GM10847 (cell line): ENCODE measurements around the gene EVC.

Experiments
- POLR2A ChIP-seq: IDR thresholded peaks from 2 replicates; pipeline ENCODE4 v1.6.1; 2011; ENCODE audit not compliant: insufficient read length; ENCODE audit errors: extremely low read depth

The EVC gene

GRCh38 chr4:5824635-5825034 lies 113.6 kb downstream of the EVC start:
- no peak for TF ChIP-seq POLR2A

- TF ChIP-seq POLR2A: no peak
Observed at GRCh38 chr4:5825321-5826041, 114.5 kb downstream of the EVC start.

DNA sequence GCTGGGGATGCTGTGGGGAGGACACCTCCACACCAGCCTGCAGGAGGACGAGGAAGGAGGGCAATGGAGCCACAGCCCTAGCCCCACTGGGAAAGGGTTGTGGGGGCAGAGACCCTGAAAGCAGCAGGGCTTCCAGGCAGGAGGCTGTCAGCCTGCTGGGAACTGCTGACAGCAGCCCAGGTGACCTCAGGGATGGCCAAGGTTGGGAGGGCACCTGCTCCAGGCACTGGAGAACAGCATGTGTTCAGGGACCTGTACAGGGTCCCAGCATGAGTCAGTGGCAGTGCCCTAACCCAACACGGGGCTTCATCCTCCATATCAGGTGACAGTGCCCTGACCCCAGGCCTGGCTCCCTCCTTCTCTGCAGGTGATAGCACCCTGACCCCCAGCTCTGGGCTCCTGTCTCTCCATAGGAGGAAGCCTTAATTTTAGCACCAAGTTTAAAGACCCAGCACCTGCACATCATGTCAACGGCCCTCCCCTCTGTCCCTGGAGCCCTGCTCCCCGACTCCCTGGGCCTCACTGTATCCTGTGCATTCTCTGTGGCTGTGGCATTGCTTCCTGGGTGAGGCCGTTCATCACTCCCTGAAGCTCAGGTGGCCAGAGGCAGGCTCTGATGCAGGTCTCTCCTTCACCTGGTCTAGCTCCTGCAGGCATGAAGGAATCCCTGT lies 115.6 kb downstream of the EVC start:
- no peak for TF ChIP-seq POLR2A

DNA sequence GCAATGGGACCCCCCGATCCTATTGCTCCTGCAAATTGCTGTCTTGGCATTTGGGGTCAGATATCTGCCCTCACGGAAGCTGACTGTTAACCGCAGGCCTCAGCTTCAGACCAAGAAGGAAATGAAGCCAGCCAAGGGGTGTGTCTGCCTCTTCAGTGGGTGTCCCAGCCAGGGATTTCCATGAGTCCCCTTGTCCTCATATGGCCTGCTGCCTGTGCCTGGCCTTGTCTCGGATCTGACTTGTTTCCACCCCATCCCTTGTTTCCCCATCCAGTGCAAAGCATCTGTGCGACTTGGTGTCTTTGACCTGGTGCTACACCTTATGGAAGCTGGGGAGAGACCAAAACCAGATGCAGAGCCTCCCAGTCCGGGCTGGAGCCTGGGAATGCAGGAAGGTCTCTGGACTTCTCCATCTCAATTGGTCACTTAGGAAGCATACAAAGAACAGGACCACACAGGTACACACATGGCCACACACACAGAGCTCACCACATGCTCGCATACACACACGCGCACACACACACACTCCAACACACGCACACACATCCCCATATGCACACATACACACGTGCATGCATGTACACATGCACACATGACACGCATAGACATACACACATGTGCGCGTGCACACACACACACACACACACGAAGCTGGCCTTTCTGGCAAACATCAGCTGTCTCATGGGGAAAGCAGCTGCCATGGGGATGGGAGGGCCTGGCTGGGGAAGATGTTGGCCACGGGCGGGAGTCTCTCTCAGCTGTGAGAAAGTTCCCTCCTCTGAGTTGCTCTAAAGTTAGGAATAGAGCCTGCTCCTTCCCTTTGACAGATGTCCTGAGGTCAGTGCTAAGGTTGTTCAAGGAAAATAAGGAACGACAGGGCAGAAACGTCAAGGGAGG lies 116.4 kb downstream of the EVC start:
- TF ChIP-seq POLR2A: no peak

DNA sequence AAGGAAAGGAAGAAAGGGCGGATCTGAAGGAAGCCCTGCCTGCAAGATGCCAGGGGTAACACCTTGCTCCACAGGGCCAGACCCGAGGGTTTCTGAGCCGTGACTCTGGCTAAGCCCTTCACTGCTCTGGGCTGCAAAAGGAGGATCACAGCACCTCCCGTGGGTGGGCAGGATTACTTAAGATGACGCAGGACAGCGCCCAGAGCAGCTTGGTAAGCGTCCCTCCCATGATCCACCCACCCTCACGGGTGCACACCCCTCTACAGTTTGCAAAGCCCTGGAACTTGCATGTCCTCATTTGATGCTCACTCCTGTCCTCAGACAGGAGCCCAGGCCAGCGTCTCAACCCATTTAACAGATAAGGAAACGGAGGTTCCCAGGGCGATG lies 117.0 kb downstream of the EVC start:
- TF ChIP-seq POLR2A: no peak

DNA sequence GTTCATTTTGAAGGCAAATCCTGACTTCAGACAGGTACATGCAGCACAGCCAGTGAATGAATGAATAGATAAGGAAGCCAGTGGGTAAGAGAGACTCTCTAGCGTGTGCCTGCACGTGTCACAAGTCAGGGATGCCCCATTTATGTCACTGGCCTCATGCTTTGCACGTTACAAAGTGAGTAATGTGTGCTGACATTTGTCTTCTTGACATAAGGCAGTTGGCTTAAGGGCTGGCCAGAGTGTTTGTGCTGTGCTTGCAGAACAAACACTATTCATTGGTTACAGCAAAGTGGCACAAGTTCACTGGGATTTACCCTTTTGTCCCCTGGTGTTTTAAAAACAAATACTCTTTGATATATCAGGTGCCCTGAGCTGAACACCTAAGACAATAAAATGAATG lies 125.9 kb downstream of the EVC start:
- TF ChIP-seq POLR2A: no peak

- TF ChIP-seq POLR2A: no peak
Observed at GRCh38 chr4:5839332-5839731, 128.3 kb downstream of the EVC start.

- no peak for TF ChIP-seq POLR2A
Observed at GRCh38 chr4:5839751-5840674, 129.0 kb downstream of the EVC start.

DNA sequence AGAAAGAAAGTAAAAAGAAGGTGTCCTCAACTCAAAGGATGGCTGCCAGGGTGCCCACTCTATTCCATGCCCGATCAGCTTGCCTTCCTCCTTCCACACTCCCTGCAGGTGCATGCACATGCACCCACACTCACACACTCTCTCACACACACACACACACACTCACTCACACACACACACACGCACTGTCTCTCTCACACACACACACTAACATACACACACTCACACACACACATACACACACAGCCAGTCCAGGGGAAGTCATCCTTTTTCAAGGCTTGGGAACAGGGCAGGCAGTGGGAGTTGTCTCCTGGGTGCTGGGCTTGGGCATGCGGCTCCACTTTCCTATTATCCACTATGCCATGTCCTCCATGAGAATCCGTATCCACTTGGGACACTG lies 131.5 kb downstream of the EVC start:
- TF ChIP-seq POLR2A: no peak

GRCh38 chr4:5843573-5844530 lies 132.9 kb downstream of the EVC start:
- no peak for TF ChIP-seq POLR2A

DNA sequence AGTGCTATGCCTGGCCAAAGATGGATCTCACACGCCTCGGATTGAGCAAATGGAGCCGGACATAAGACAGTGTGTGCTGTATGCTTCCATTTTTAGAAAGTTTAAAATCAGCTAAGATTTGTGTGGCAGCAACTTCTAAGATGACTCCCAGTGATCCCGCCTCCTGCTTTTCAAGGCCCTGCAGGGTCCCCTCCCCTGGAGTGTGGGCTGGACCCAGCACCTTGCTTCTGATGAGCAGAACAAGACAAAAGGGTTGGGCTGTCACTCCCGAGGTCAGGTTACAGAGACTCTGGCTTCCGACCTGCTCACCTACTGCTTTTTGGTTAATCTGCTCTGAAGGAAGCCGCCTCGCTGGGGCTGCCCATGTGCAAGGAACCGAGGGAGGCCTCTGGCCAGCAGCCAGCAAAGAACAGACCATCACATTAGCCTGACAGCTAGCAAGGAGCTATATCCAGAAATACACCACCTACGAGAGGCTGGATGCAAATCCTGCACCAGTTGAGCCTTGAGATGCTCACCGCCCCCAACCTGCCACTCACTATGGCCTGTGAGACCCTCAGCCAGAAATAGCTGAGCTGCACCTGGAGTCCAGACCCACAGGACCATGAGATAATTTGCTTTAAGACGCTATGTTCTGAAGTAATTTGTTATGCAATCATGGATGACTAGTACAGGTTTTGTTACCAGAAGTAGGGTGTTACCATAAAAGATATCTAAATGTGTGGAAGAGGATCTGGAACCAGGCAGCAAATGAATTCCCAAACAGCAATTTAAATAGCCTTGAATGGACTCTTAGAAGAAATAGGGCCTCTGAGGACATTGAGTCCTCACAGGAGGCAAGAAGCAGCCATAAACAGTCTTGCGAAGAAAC lies 134.3 kb downstream of the EVC start:
- no peak for TF ChIP-seq POLR2A

DNA sequence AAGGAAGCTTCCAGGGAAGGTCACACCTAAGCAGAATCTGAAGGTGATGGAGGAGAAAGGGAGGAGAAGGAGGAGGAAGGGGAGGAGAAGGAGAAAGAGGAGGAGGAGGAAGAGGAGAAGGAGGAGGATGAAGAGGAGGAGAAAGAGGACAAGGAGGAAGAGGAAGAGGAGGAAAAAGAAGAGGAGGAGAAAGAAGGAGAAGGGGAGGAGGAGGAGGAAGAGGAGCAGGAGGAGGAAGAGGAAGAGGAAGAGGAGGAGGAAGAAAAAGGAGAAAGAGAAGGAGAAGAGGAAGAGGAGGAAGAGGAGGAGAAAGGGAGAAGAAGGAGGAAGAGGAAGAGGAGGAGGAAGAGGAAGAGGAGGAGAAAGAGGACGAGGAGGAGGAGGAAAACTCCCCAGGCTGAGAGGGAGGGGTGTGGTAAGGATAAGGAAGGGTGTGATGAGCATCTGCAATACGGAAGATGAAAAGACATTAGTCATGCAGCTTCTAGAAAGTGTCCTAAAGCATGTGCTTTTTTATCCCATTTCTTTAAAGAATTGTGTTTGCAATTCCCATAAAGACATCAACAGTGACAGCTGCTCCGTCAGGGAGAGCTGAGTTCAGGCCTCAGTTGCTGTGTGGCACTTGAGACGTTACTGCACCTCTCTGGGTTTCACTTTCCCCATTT lies 140.8 kb downstream of the EVC start:
- no peak for TF ChIP-seq POLR2A
